OCI-LY7 (cell line): ENCODE data around the gene ZNRF1. TPM values are rescaled to one million over a fixed set of nuclear protein-coding genes. Genes with fewer than 3 reads are reported as not detected.

Experiments used
- BruUV-seq: library from RNA; stranded (reverse); fragments of 400-500 nt; replicated peaks from 2 replicates; lab custom pipeline; 2021; lab: Mats Ljungman, UMichigan
- CTCF ChIA-PET: fragments of 300-600 bp; sonication (Branson Sonifier 250); formaldehyde crosslinking; loops from one replicate; lab custom pipeline; 2022; ENCODE audit warnings: antibody characterized with exemption; ENCODE audit not compliant: unreplicated experiment; lab: Charles Lee
- POLR2A ChIA-PET: fragments of 300-600 bp; sonication (Branson Sonifier 250); formaldehyde crosslinking; loops from one replicate; lab custom pipeline; 2022; ENCODE audit warnings: antibody characterized with exemption; lab: Charles Lee
- DNase-seq: peaks from one replicate; pipeline ENCODE4 v3.0.0-alpha.2; 2015; ENCODE audit warnings: low spot score
- H2AFZ ChIP-seq: fragments of 200-600 bp; sonication (generic), shearing (Covaris generic); 2 replicates; pipeline ENCODE4 v1.6.1; 2014; ENCODE audit warnings: mild to moderate bottlenecking, antibody characterized with exemption, low read length, moderate library complexity
- H3K27ac ChIP-seq: fragments of 200-600 bp; sonication (generic); 2 replicates; pipeline ENCODE4 v1.5.1; 2014; ENCODE audit warnings: mixed run types, low read depth, mild to moderate bottlenecking, moderate library complexity, low read length, inconsistent platforms; ENCODE audit not compliant: poor library complexity, severe bottlenecking
- H3K36me3 ChIP-seq: fragments of 200-600 bp; sonication (generic); 2 replicates; pipeline ENCODE4 v1.6.1; 2014; ENCODE audit warnings: mild to moderate bottlenecking, antibody characterized with exemption, low read length, moderate library complexity, mixed read lengths; ENCODE audit not compliant: insufficient read depth
- H3K4me1 ChIP-seq: fragments of 200-600 bp; sonication (generic); 2 replicates; pipeline ENCODE4 v1.5.1; 2014; ENCODE audit warnings: mild to moderate bottlenecking, low read length; ENCODE audit not compliant: insufficient read depth, poor library complexity, severe bottlenecking
- H3K4me2 ChIP-seq: fragments of 200-600 bp; sonication (generic); 2 replicates; pipeline ENCODE4 v1.6.1; 2014; ENCODE audit warnings: mild to moderate bottlenecking, low read length
- H3K4me3 ChIP-seq: fragments of 200-600 bp; sonication (generic); 2 replicates; pipeline ENCODE4 v1.5.1; 2014; ENCODE audit warnings: mild to moderate bottlenecking, low read depth, low read length; ENCODE audit not compliant: poor library complexity, severe bottlenecking
- H3K79me2 ChIP-seq: fragments of 200-600 bp; sonication (generic); 2 replicates; pipeline ENCODE4 v1.6.1; 2016; ENCODE audit warnings: low read depth, mild to moderate bottlenecking, low read length, moderate library complexity, mixed read lengths; ENCODE audit not compliant: insufficient read depth
- H3K9me2 ChIP-seq: fragments of 200-600 bp; sonication (generic); 2 replicates; pipeline ENCODE4 v1.6.1; 2016; ENCODE audit warnings: mild to moderate bottlenecking, low read length, mixed read lengths; ENCODE audit not compliant: insufficient read depth
- H3K9me3 ChIP-seq: fragments of 200-600 bp; sonication (generic); 2 replicates; pipeline ENCODE4 v1.6.1; 2014; ENCODE audit warnings: mild to moderate bottlenecking, mixed run types, low read length, mixed read lengths
- H4K20me1 ChIP-seq: fragments of 200-600 bp; sonication (generic); 2 replicates; pipeline ENCODE4 v1.6.1; 2014; ENCODE audit warnings: mild to moderate bottlenecking, antibody characterized with exemption, low read length, moderate library complexity, mixed read lengths; ENCODE audit not compliant: insufficient read depth
- CTCF ChIP-seq: fragments of 200-600 bp; sonication (generic); conservative IDR thresholded peaks from 2 replicates; pipeline ENCODE4 v1.5.1; 2014; ENCODE audit warnings: mild to moderate bottlenecking, antibody characterized with exemption, low read length, moderate library complexity, mixed read lengths
- EZH2phosphoT487 ChIP-seq: fragments of 200-600 bp; sonication (generic); IDR thresholded peaks from 2 replicates; pipeline ENCODE4 v1.6.1; 2018; ENCODE audit warnings: low read depth, borderline replicate concordance, mild to moderate bottlenecking, mixed run types, antibody characterized with exemption, low read length, moderate library complexity, mixed read lengths
- intact Hi-C: fragments of 100-400 bp; cut with micrococcal nuclease; formaldehyde crosslinking; loops from one replicate; pipeline ENCODE4 v1.10.0; 2022; ENCODE audit not compliant: unreplicated experiment
- total RNA-seq, 2 experiments: library from RNA; depleted of rRNA in 1 of 2; stranded (reverse); fragments of >200 nt in 1 of 2; shearing (Covaris generic) in 1 of 2; gene quantifications; 2 replicates each; pipeline ENCODE4 v1.2.3, GENCODE V29; 2014 to 2022

Gene ZNRF1
- total RNA-seq, 2 experiments from 2014 or later: 11.8 to 23.7 TPM

GRCh38 chr16:75062135-75062975, 63.5 kb downstream of the ZNRF1 start:
- BruUV-seq: no TSS peak
- no peak overlapping the region for H2AFZ ChIP-seq
- H3K9me2 ChIP-seq: no peaks in the 10 kb centered on the region
- H3K36me3 ChIP-seq: no peaks in the 10 kb centered on the region
- CTCF ChIA-PET: no interaction called here
- H3K79me2 ChIP-seq: no peaks in the 10 kb centered on the region
- H3K4me1 ChIP-seq: no peaks in the 10 kb centered on the region
- intact Hi-C loops: no loop called here
- H4K20me1 ChIP-seq: no peaks in the 10 kb centered on the region; the same call in 1 of the 2 replicates
- no peak overlapping the region for H3K4me2 ChIP-seq
- DNase-seq: no peak
- H3K9me3 ChIP-seq: no peaks in the 10 kb centered on the region
- TF ChIP-seq EZH2phosphoT487 (no peak), CTCF (no peak; the same call in 1 of the 2 replicates)
- no peak overlapping the region for H3K4me3 ChIP-seq
- POLR2A ChIA-PET: interaction anchor here (0.5 to 1.2 kb wide), 4 partner anchors 11 to 775 kb away, joined by 3 to 5 read pairs (median 4); no protein-coding TSS in a partner anchor
- H3K27ac ChIP-seq: no peak overlapping the region

- H2AFZ ChIP-seq: no peak overlapping the region
- no peaks in the 10 kb centered on the region for H3K79me2 ChIP-seq
- no peaks in the 10 kb centered on the region; the same call in 1 of the 2 replicates for H4K20me1 ChIP-seq
- BruUV-seq: no TSS peak
- ChIA-PET CTCF (no interaction called here), POLR2A (interaction anchor here (0.6 kb wide), 1 partner anchor 167 kb away, joined by 4 read pairs; no protein-coding TSS in a partner anchor)
- H3K4me3 ChIP-seq: no peak overlapping the region
- no peak overlapping the region for H3K27ac ChIP-seq
- no peaks in the 10 kb centered on the region for H3K36me3 ChIP-seq
- no peaks in the 10 kb centered on the region for H3K9me3 ChIP-seq
- TF ChIP-seq CTCF (no peak), EZH2phosphoT487 (no peak)
- H3K4me2 ChIP-seq: no peak overlapping the region
- no peaks in the 10 kb centered on the region for H3K9me2 ChIP-seq
- intact Hi-C loops: no loop called here
- DNase-seq: no peak
- no peaks in the 10 kb centered on the region for H3K4me1 ChIP-seq
These were observed 64.1 kb downstream of the ZNRF1 start for GRCh38 chr16:75062976-75063346.

GRCh38 chr16:75063549-75064088, 64.8 kb downstream of the ZNRF1 start:
- Histone ChIP-seq H3K79me2 (no peaks in the 10 kb centered on the region), H3K4me1 (no peaks in the 10 kb centered on the region), H3K36me3 (no peaks in the 10 kb centered on the region), H3K9me3 (no peaks in the 10 kb centered on the region), H3K9me2 (no peaks in the 10 kb centered on the region), H3K4me2 (no peak overlapping the region), H4K20me1 (no peaks in the 10 kb centered on the region; the same call in 1 of the 2 replicates), H3K4me3 (no peak overlapping the region), H2AFZ (no peak overlapping the region), H3K27ac (no peak overlapping the region)
- no peak for DNase-seq
- ChIA-PET POLR2A (interaction anchor here (0.6 kb wide), 1 partner anchor 118 kb away, joined by 4 read pairs; no protein-coding TSS in a partner anchor), CTCF (no interaction called here)
- no TSS peak for BruUV-seq
- intact Hi-C loops: no loop called here
- TF ChIP-seq CTCF (no peak), EZH2phosphoT487 (no peak)
